VCaP (cell line): ENCODE data around the gene GOLGA6L10.
"Not testable (repeated sequence)": the region's sequence is repeated elsewhere in the genome, so short reads cannot be mapped to it uniquely, and the experiment has no call there.

Experiments
- H3K27ac ChIP-seq: fragments of 450-650 bp; 2 replicates; pipeline ENCODE4 v1.5.1; 2017

GOLGA6L10 gene

DNA sequence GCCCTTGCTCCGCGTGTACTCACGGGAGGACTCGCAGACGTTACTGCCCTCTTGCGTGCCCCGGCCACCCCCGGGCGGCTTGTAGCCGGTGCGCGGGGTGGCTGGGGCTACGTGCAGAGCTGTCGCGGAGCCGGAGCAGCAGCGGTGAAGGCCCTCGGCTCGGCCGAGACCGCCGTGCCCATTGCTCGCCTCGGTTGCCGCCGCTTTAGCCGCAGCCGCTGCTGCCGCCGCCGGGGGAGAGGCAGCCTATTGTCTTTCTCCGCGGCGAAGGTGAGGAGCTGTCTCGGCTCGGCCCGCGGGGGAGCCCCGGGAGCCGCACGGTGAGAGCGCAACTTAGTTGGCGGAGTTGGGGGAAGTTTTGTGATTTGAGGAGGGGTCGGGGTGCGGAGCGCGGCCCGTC lies 5.8 kb upstream of the GOLGA6L10 start:
- H3K27ac ChIP-seq: not testable (repeated sequence)

DNA sequence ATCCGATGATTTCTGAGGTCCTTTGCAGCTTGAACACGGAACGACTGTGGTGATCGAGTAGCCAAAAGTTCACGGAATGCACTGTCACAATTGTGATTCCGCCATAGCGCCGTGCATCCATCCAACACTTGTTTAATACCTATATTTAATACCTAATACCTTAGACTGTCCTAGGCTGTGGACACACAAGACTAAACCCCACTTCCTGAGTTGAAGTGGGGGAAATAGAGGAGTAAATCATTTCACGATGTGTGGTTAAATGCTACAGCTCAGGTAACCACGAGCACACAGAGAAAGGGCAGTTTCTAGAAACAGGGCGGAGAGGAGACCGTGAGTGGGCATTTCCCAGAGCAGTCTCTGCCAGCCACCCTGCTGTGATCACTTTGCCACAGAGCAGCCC lies 5.3 kb upstream of the GOLGA6L10 start:
- H3K27ac ChIP-seq: not testable (repeated sequence)

DNA sequence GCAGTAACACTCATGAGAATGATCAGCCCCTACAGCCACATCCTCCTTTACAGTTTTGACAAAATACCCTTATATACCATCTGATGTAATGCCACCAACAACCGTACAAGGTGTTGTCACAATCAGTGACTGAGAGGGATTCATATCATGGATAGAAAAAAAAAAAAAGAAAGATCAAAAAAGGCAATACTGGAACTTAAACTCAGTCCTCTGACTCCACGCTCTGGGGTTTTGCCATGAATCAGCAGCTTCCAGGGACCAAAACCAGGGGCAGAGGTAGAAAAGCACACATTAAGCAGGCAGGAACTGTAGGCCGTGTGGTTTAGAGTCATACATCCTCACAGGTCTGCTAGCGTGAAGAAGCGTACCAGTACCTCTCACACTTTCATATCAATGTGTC lies 1.6 kb downstream of the GOLGA6L10 start:
- not testable (repeated sequence) for H3K27ac ChIP-seq

DNA sequence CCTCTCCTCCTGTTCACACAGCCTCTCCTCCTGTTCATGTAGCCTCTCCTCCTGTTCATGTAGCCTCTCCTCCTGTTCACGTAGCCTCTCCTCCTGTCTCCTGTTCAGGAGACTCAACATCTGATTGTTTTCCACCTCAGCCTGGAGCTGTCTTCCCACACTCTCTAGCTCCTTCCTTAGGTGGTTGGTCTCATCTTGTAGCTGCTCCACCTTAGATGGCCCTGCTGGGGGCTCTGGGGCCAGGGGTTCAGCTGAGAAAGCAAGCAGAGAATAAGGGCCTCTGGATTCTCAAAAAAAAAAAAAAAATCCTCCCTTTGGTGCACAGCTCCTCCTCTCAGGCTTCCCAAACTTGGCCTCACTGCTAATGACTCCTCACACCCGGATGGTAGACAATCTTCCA lies 4.1 kb downstream of the GOLGA6L10 start:
- H3K27ac ChIP-seq: not testable (repeated sequence)

DNA sequence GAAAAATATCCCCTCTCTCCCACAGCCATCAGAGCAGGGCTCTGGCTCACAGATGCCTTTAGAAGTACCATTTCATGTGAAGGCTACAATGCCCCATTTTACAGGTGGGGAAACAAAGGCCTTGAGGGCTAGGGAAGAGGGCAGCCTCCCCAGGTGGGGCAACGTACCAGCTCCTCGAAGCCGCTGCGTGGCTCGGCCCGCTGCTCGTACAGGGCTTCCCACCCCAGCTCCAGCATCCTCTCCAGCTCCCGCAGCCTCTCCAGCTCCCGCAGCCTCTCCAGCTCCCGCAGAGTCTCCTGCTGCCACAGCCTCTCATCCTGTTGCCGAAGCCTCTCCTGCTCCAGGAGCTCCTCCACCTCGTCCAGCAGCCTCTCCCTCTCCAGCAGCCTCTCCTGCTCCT lies 4.9 kb downstream of the GOLGA6L10 start:
- H3K27ac ChIP-seq: not testable (repeated sequence)

DNA sequence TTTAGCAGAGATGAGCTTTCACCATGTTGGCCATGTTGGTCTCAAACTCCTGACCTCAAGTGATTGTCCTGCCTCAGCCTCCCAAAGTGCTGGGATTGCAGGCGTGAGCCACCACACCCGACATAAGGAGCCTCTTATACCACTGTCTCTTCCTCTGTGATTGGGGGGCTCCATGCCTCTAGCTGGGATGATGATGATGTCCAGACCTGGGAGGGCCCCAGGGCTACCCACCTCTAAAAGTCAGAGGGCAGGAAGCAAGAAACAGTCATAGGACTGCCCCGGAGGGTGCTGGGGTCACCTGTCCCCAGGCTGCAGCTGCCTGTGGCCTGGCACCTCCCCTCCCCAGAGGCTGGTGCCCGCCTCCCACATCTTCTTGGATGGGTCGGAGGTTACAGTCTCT lies 5.4 kb downstream of the GOLGA6L10 start:
- not testable (repeated sequence) for H3K27ac ChIP-seq

DNA sequence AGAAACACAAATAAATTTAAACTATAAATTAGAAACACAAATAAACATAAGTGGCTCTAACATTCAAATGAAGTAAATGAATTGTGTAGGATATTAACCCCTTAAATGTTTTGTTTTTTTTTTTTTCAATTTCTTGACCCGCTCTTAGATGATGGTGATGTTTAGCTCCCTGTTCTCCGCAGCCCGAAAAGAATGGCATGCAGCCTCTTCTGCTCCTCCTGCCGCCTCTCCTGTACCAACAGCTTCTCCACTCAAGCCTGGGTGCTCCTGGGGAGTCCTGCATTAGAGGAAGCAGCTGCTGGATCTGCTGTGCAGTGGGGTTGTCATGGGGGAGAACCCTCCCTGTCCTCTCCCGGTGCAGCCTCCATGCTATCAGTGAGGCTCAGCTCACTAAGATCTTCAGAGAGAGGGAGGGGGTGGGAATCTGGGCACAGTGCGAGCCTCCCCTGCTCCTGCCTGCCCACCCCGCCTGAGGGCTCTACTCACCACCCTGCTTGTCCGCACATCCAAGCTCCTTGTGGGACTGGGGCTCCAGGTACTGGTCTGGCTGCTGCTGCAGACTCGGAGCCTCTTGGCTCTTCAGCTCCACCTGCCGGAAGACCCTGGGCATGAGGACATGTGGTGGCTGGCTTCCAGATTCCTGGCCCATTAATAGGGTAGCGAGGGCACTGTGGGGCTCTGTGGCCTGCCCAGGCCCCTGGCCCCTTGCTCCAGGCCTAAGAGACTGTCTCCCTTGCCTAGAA lies 6.5 kb downstream of the GOLGA6L10 start:
- H3K27ac ChIP-seq: not testable (repeated sequence)

DNA sequence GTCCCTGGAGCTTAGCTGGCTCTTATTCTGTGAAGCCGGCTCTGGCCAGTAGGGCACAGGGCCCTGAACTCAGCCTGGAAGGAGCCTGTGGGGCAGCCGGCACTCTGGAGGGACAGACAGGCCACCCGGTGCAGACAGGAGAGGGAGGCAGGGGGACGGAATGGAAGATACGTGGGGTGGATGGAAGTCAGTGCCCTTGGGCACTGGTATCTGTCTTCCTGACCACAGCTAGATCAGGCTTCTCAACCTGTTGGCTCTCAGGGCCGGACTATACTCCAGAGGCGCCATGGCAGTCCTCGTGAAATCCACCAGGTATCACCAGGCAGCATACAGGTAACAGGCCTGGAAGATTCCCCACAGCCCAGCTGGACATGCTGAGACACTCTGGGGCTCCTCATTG lies 10.7 kb downstream of the GOLGA6L10 start:
- H3K27ac ChIP-seq: not testable (repeated sequence)

DNA sequence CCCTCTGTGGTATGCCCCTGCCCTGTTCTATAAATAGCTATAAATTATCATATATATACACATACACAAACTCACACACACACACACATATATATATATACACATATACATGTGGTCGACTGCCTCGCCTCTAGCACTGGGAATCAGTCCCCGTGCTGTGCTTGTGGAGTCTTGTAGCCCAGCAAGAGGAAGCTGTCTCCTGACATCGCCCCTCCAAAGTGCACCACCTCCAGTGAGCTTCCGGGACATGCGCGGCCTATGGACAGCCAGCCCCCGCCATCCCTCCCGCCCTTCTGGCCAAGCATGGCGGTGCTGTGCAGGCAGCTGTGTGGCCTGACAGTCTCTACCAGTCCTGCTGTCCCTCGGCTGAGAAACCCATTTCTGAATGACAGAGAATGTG lies 11.2 kb downstream of the GOLGA6L10 start:
- H3K27ac ChIP-seq: not testable (repeated sequence)

DNA sequence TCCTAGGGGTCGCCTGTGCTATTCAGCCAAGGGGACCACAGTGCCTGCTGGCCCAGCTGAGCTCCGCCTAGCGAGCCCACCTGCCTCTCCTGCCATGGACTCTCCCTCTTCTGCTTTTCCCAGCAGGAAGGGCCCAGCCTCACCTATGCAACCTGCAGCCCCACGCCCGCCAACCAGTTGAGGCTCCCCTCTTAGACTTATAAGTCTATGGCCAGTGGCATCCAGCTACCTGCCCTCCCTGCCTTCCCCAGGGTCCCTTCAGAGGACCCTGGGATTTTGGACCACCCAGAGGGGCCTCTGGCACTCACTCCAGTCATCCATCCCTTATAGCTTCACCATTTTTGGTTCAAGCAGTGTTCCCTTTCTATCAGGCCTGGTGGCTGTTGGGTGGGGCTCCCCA lies 12.2 kb downstream of the GOLGA6L10 start:
- not testable (repeated sequence) for H3K27ac ChIP-seq

DNA sequence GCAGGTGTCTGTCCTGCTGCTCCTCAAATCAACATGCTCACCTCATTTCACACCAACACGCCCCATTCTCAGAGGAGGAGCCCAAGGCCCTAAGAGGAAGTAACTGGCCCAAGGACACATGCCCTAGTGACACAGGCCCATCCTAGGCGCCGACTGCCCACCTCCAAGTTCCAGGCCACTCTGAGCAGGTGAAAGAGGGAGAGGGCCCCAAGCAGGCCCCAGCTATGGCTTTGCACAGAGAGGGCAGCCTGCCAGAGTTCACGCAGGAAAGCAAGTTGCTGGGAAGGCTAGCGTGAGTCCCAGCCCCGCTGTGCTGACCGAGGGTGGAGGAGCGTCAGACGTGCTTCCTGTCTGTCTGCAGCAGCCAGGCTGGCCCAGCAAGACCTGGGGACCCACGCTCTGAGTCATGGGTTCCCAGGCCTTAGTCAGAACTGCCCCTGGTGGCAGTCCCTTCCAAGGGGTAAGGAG lies 13.1 kb downstream of the GOLGA6L10 start:
- not testable (repeated sequence) for H3K27ac ChIP-seq

DNA sequence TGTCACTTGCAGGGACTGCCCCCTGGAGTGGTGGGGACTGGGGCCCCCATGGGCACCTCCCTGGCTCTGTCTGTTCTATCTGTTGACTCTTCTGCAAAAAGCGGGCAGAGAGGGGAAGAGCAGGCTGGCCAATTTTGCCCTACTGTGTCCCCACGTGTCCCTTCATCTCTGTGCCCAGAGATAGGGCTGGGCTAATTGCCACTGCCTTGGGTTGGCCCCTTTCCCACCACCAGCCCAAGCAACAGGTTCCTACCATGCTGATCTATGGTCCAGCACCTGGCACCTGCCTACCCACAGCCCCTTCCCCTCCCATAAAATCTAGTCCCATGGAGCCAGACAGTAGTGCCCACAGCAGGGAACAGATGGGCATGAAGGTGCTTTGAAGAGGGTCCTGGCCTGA lies 14.3 kb downstream of the GOLGA6L10 start:
- not testable (repeated sequence) for H3K27ac ChIP-seq

DNA sequence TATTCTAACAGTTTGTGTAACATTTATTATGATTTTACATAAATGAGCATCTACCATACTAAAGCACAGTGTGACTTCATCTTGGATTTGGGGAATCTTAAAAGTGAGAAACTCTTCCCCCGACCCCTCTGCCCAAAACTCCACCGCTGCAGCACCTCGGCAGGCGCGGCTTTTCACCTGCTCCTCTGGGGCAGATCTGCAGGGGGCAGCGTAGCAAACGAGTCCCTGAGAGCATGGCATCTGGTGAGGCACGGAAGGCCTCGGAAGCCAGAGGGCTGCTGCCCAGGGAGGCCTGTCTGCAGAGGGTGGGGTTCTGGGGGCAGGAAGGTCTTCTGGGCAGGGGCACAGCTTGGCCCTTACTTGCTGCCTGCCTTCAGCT lies 14.7 kb downstream of the GOLGA6L10 start:
- not testable (repeated sequence) for H3K27ac ChIP-seq

DNA sequence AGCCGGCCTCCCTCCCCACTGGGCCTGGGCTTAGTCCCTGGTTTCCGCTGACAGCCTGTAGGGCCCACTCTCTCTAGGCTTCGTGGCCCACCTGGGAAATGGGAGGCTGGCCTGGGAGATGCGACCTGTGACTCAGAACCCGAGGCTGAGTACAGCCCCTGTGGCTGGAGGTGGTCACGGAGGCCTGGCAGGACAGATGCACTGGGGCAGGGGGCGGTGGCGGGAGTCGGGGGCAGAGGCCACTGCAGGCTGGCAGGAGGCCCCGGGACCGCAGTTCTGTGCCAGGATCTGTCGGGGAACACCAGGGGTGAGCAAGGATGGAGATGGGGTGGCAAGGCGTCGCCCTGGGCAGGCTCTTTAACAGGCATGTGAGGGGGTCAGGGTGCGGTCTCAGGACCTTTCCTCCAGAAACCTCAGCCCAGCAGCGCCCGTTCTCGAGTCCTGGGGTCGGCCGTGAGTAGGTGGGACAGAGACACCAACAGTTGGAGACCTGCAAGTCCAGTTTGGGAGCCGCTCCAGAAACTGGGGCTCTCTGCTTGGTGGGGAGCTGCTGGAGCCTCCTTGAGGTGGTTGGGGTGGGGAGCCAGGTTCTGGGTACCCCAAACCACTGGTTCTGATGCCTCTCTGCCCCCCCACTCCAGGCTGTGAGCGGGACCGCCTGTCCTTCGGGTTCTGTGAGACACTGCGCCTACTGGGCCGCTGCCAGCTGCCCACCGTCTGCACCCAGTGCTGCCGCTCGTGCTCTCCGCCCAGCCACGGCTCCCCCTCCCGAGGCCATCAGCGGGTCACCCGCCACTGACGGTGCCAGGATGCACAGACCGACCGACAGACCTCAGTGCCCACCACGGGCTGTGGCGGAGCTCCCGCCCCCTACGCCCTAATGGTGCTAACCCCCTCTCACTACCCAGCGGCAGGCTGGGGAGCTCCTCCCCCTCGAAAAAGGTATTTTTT lies 15.4 kb downstream of the GOLGA6L10 start:
- H3K27ac ChIP-seq: not testable (repeated sequence)

DNA sequence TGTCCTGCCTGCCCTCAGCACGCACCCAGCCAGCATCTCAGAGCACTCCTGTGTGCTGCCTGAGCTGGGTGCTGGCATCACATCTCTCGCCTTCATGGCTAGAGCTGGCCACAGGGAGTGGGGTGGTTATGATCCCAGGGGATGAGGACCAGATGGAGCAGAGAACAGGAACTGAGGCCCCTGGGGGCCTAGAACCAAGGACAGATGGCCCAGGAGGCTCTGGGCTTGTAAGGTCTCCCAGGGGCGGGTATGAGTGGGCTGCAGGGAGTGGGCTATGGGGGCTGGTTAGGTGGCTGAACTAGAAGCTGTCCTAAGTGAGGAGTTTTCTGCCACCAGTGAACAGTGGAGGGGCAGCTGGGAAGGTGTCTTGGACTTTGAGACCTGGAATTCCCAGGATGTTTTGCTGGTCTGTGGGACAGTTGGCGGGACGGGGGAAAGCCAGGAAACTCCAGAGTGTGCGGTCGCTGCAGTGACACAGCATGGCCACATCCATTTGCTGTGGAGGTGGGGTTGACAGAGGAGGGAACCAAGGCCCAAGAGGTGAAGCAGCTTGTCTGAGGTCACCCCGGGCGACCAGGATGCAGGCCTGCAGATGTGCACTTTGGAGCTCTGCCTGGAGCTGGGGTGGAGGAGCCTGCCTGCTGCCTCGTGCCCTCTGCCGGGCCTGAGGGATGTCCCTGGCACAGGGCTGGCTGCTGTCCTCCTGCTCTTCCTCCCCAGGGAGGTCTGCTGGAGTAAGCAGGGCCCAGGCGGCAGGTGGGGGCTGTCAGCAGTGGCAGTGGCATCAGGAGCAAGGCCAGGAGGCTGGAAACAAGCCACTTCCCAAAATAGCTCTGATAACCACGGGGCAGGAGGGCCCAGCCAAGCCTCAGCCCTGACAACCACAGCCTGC lies 16.3 kb downstream of the GOLGA6L10 start:
- not testable (repeated sequence) for H3K27ac ChIP-seq

DNA sequence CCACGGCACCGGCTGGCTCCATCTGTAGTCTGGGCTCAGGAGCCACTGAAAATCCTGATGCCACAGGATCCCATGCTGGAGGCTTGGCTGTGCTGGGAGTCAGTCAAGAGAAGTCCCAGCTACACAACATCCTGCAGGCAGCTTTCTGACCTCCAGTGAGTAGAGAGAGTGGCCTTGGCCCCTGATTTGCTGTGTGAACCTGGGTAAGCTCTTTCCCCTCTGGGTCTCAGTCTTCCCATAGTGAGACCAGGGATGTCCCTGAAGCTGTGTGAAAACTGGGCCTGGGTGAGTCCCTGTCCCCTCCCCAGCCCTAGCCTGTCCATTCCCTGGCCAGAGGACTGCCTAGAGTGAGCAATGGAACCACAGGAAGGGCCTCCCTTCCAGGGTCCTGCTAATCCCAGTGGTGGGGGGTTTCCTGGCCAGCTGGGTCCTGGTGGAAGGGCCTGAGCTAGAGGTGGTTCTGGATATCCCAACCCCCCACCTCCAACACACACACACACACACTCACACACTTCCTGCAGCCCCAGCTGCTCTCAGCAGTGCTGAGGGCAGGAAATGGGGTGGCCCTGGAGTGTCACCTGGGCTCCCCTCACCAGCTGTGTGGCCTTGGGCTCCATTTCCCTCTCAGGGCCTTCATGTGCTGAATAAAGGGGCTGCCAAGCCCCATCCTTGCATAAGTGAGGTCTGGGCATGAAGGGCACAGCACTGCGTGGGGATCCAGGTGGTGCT lies 17.5 kb downstream of the GOLGA6L10 start:
- H3K27ac ChIP-seq: not testable (repeated sequence)

DNA sequence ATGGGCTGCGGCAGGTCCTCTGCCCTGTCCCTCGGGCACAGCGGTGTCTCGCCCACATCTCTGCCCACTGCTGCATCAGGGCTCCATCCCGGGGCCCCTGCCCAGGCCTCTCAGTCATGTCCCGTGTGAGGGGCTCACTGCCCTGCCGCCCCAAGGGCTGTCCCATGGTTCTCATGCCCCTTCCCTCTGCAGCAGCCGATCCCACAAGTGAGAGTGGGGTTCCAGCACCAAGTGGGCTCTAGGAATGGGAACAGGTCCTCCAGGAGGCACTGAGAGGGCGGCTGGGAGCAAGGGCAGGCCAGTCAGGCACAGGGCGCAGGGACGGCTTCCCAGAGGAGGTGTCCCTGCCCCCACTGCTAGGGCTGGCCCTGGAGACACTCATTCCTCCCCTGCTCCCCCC lies 18.4 kb downstream of the GOLGA6L10 start:
- H3K27ac ChIP-seq: not testable (repeated sequence)

DNA sequence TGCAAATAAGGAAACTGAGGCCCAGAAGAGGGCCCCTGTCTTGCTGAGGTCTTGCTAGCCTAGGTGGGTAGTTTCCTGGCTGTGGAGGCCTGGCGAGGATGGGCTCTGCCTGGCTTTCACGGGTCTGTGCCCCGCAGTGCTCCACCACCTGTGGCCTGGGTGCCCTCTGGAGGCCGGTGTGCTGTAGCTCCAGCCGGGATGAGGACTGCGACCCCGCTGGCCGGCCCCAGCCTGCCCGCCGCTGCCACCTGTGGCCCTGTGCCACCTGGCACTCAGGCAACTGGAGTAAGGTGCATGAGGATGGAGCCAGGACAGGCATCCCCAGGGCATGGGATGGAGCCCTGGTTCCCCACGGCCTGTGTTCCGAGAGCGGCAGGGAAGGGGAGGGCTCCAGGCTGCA lies 20.2 kb downstream of the GOLGA6L10 start:
- H3K27ac ChIP-seq: not testable (repeated sequence)

DNA sequence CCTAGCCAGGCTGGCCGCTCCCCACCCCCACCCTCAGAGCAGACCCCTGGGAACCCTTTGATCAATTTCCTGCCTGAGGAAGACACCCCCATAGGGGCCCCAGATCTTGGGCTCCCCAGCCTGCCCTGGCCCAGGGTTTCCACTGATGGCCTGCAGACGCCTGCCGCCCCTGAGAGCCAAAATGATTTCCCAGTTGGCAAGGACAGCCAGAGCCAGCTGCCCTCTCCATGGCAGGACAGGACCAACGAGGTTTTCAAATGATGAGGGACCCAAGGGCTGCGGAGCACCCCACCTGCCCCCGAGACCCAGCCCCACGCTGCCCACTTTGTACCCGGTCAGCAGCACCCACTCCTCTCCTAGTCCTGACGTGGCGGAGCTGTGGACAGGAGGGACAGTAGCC lies 21.9 kb downstream of the GOLGA6L10 start:
- not testable (repeated sequence) for H3K27ac ChIP-seq

DNA sequence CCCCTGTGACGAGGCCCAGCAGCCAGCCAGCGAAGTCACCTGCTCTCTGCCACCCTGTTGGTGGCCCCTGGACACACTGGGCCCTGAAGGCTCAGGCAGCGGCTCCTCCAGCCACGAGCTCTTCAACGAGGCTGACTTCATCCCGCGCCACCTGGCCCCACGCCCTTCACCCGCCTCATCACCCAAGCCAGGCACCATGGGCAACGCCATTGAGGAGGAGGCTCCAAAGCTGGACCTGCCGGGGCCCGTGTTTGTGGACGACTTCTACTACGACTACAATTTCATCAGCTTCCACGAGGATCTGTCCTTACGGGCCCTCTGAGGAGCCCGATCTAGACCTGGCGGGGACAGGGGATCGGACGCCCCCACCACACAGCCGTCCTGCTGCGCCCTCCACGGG lies 22.4 kb downstream of the GOLGA6L10 start:
- not testable (repeated sequence) for H3K27ac ChIP-seq

DNA sequence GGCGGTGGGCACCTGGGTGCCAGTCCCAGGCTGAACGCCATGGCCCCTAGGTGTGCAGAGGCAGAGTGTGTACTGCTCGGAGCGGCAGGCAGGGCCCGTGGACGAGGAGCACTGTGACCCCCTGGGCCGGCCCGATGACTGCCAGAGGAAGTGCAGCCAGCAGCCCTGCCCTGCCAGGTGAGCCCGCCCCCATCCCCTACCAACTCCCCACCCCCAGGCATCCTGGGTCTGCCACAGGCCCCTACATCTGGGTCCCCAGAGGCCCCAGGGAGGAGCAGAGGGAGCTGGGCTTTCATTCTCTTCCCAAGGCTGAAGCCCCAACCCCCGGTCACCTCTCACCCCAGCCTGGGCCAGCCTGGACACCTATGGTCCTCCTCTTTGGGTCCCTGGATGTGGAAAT lies 23.6 kb downstream of the GOLGA6L10 start:
- H3K27ac ChIP-seq: not testable (repeated sequence)
